K562 (cell line): ENCODE results near the gene YPEL5. TPM values are rescaled to one million over a fixed set of nuclear protein-coding genes. Genes with fewer than 3 reads are reported as not detected.

Experiments used
- ATAC-seq: fragments of 200-7000 bp; cut with Tn5 transposase; 3 replicates; pipeline ENCODE4 v1.9.1; 2020; ENCODE audit warnings: moderate library complexity
- BruUV-seq: library from RNA; stranded (reverse); fragments of 400-500 nt; replicated peaks from 2 replicates; lab custom pipeline; 2021; lab: Mats Ljungman, UMichigan
- CTCF ChIA-PET: fragments of 300-600 bp; formaldehyde crosslinking; extraction: SDS; loops from one replicate; lab custom pipeline; 2021; ENCODE audit warnings: low intra/inter-chr PET ratio; lab: Yijun Ruan, JAX
- POLR2A ChIA-PET: fragments of 300-600, 350-650 bp; sonication (Branson Sonifier 250); formaldehyde crosslinking; extraction: SDS; loops from one replicate; lab custom pipeline; 2021; ENCODE audit warnings: antibody characterized with exemption, inconsistent platforms; lab: Yijun Ruan, JAX
- DNase-seq, 4 experiments: peaks; one replicate each; pipeline versions ENCODE4 v3.0.0 to v3.0.0-alpha.2; 2011 to 2018; ENCODE audit warnings: low spot score in 3 of 4, mixed read lengths in 3 of 4; ENCODE audit errors: extremely low read depth in 1 of 4
- FAIRE-seq: peaks from 2 replicates; lab custom pipeline; 2011; peaks lifted over from hg19 to GRCh38; lab: Jason Lieb, UNC
- H2AFZ ChIP-seq: 2 replicates; pipeline ENCODE4 v1.6.0; 2011; ENCODE audit warnings: low read depth, low read length, control low read depth, inconsistent platforms
- H3K27ac ChIP-seq: fragments of 200-600 bp; 3 replicates; pipeline ENCODE4 v1.8.0; 2011; ENCODE audit warnings: low read depth, mild to moderate bottlenecking, control low read depth, inconsistent platforms, low read length, moderate library complexity, mixed read lengths; ENCODE audit errors: extremely low read depth
- H3K27me3 ChIP-seq, 2 experiments: fragments of 300-600 bp in 1 of 2; 2 replicates in 1 of 2; 3 replicates in 1 of 2; pipeline versions ENCODE4 v1.6.0 to v1.8.0; 2011; ENCODE audit warnings: inconsistent platforms in 2 of 2, low read length in 2 of 2, mild to moderate bottlenecking in 1 of 2, mixed read lengths in 1 of 2, moderate library complexity in 1 of 2; ENCODE audit not compliant: control insufficient read depth in 2 of 2, insufficient read depth in 2 of 2
- H3K36me3 ChIP-seq: fragments of 300-600 bp; 3 replicates; pipeline ENCODE4 v1.8.0; 2011; ENCODE audit warnings: mild to moderate bottlenecking, low read length, inconsistent platforms; ENCODE audit not compliant: control insufficient read depth, insufficient read depth
- H3K4me1 ChIP-seq, 2 experiments: fragments of 200-600 bp in 1 of 2; replicated peaks in 1 of 2; 2 replicates in 1 of 2; 3 replicates in 1 of 2; pipeline versions ENCODE4 v1.5.1 to v1.8.0; 2011; ENCODE audit warnings: inconsistent platforms in 2 of 2, low read length in 2 of 2, mild to moderate bottlenecking in 1 of 2, mixed read lengths in 1 of 2, moderate library complexity in 1 of 2; ENCODE audit not compliant: control insufficient read depth in 2 of 2, insufficient read depth in 2 of 2
- H3K4me2 ChIP-seq: 2 replicates; pipeline ENCODE4 v1.6.1; 2011; ENCODE audit warnings: low read length, control low read depth, inconsistent platforms, mixed read lengths; ENCODE audit not compliant: insufficient read depth
- H3K4me3 ChIP-seq: fragments of 200-600 bp; sonication (generic), shearing (Covaris generic); 2 replicates; pipeline ENCODE4 v1.5.1; 2016; ENCODE audit warnings: control low read depth, inconsistent platforms
- H3K79me2 ChIP-seq: fragments of 200-600 bp; 3 replicates; pipeline ENCODE4 v1.8.0; 2011; ENCODE audit warnings: low read length, inconsistent platforms; ENCODE audit not compliant: control insufficient read depth, insufficient read depth
- H3K9ac ChIP-seq, 2 experiments: 2 replicates each; pipeline versions ENCODE4 v1.6.0 to v1.6.1; 2011; ENCODE audit warnings: low read depth in 2 of 2, low read length in 2 of 2, control low read depth in 1 of 2, inconsistent platforms in 1 of 2, mild to moderate bottlenecking in 1 of 2, mixed read lengths in 1 of 2; ENCODE audit not compliant: insufficient read depth in 1 of 2
- H3K9me1 ChIP-seq: one replicate; pipeline ENCODE4 v1.6.0; 2011; ENCODE audit warnings: inconsistent platforms, mild to moderate bottlenecking, low read length, moderate library complexity; ENCODE audit not compliant: control insufficient read depth, insufficient read depth
- H3K9me3 ChIP-seq: replicated peaks from 2 replicates; pipeline ENCODE4 v1.5.1; 2011; ENCODE audit warnings: low read depth, low read length, inconsistent platforms; ENCODE audit not compliant: control insufficient read depth, insufficient read depth
- H4K20me1 ChIP-seq: replicated peaks from 2 replicates; pipeline ENCODE4 v1.6.1; 2011; ENCODE audit warnings: low read length, inconsistent platforms, mixed read lengths; ENCODE audit not compliant: control insufficient read depth, insufficient read depth
- MBD2 ChIP-seq: sonication (generic); IDR thresholded peaks from 2 replicates; pipeline ENCODE4 v1.6.1; 2016; ENCODE audit warnings: low read depth, borderline replicate concordance
- MYC ChIP-seq, 2 experiments: fragments of 250-450 bp in 1 of 2; sonication (Bioruptor Pico) in 1 of 2; IDR thresholded peaks; 2 replicates each; pipeline versions ENCODE4 v1.5.1 to v1.6.1; 2012 to 2021; ENCODE audit warnings: low read depth in 2 of 2, borderline replicate concordance in 1 of 2, improper control_type of control experiment in 1 of 2, low read length in 1 of 2, mild to moderate bottlenecking in 1 of 2, moderate library complexity in 1 of 2
- RBM25 ChIP-seq: fragments of 200-400 bp; formaldehyde crosslinking; IDR thresholded peaks from 2 replicates; pipeline ENCODE4 v1.6.1; 2018; ENCODE audit warnings: low read length, low read depth, moderate library complexity; ENCODE audit not compliant: severe bottlenecking
- SMAD2 ChIP-seq: fragments of 150-350 bp; IDR thresholded peaks from 2 replicates; pipeline ENCODE4 v1.6.1; 2014; ENCODE audit warnings: low read depth, mild to moderate bottlenecking, low read length
- ZBTB2 ChIP-seq: fragments of 450-650 bp; IDR thresholded peaks from 2 replicates; pipeline ENCODE4 v1.6.1; 2016; ENCODE audit warnings: antibody characterized with exemption
- ZNF253 ChIP-seq: fragments of 250-450 bp; sonication (Bioruptor Pico); conservative IDR thresholded peaks from 2 replicates; pipeline ENCODE4 v1.6.1; 2021; ENCODE audit warnings: mild to moderate bottlenecking
- WGBS: fragments of 100-300 bp; shearing (Covaris generic); methylation state at CpG from one replicate; pipeline ENCODE4 v1.1.6; 2016; ENCODE audit warnings: low coverage, mixed read lengths; ENCODE audit not compliant: insufficient coverage; ENCODE audit errors: missing lambda C conversion rate; 5-methylcytosine and 5-hydroxymethylcytosine counted together
- in situ Hi-C: fragments of 300-500 bp; cut with MboI; formaldehyde crosslinking; loops from 4 replicates; pipeline ENCODE4 v1.15.0; 2018; ENCODE audit warnings: inconsistent platforms, mixed read lengths
- intact Hi-C: fragments of 100-400 bp; cut with micrococcal nuclease; formaldehyde crosslinking; loops from 2 replicates; pipeline ENCODE4 v1.14.2; 2022
- polyA plus RNA-seq, 8 experiments: library from polyadenylated mRNA; depleted of rRNA in 4 of 8; stranded (reverse) in 5 of 8; unstranded in 3 of 8; fragments of >200 nt; fragmentation: Nextera tagmentation in 2 of 8; fragmentation: Illumina TruSeq in 1 of 8; extraction: Ambion mirVana in 2 of 8; extraction: Trizol in 1 of 8; gene quantifications; 2 replicates each; pipeline versions ENCODE4 v1.2.1 to v1.2.3, GENCODE V29; 2011 to 2014; ENCODE audit warnings: inconsistent platforms in 1 of 8, missing spikeins in 1 of 8
- total RNA-seq, 7 experiments: library from RNA; depleted of rRNA in 6 of 7; stranded (reverse); fragments of >200 nt in 6 of 7; fragmentation: Illumina TruSeq in 2 of 7; extraction: Trizol in 2 of 7; gene quantifications; 2 replicates each; pipeline versions ENCODE4 v1.2.1 to v1.2.3, GENCODE V29; 2011 to 2021; ENCODE audit warnings: low replicate concordance in 1 of 7

The YPEL5 gene
- total and polyA plus RNA-seq, 9 of the 15 experiments (the other 6 are each of a cell fraction or from before 2014, with no cell fraction given): 5.4 to 34.4 (median 12.3) TPM

- 0 out of 2 replicates have a peak, but pooled peaks have one; percentile 22 for TF ChIP-seq MYC (IDR thresholded peaks at IDR 0.05; ENCODE audit: low read depth, low read length)
- no peak for TF ChIP-seq MYC (CRISPR knock-in tag; IDR thresholded peaks at IDR 0.05; ENCODE audit: borderline replicate concordance, low read depth)
- no peak for TF ChIP-seq RBM25
- no peak for TF ChIP-seq SMAD2
These were observed 32.0 kb downstream of the YPEL5 start (continued) for GRCh38 chr2:30178618-30179434.

GRCh38 chr2:30179536-30179935 is 32.7 kb downstream of the YPEL5 start:
- Histone ChIP-seq H3K9ac (no peak overlapping the region), H3K36me3 (no peaks in the 10 kb centered on the region; the same call in 2 of the 3 replicates), H3K27ac (no peak overlapping the region), H3K9me1 (no peaks in the 10 kb centered on the region), H3K4me1 (peaks cover 12 to 30% of the 10 kb centered on the region in 2 experiments; a peak in 3 of 5 replicates), H3K4me3 (no peak overlapping the region), H2AFZ (peak overlapping the region; percentile 80; the same call in 1 of the 2 replicates), H3K79me2 (no peaks in the 10 kb centered on the region), H3K9me3 (no peaks in the 10 kb centered on the region), H3K27me3 (no peaks in the 10 kb centered on the region), H3K4me2 (peak overlapping the region; percentile 52; the same call in 1 of the 2 replicates), H4K20me1 (no peaks in the 10 kb centered on the region)
- FAIRE-seq (no peak), ATAC-seq (no peak), DNase-seq (no peak)
- no TSS peak for BruUV-seq
- POLR2A ChIA-PET: interaction anchor here (0.7 to 1.2 kb wide), 3 partner anchors 15 to 129 kb away, joined by 3 to 5 read pairs (median 3); no protein-coding TSS in a partner anchor
- intact Hi-C loops (no loop called here), in situ Hi-C loops (no loop called here)
- WGBS: 81% methylated on average over 2 of the region's 2 CpGs
- no peak for TF ChIP-seq MBD2
- TF ChIP-seq ZNF253 (CRISPR knock-in tag): no peak
- no peak for TF ChIP-seq ZBTB2
- CTCF ChIA-PET: no interaction called here
